OCI-LY7 (cell line): Measurements from ENCODE around the gene PEX14. TPM values are rescaled to one million over a fixed set of nuclear protein-coding genes. Genes with fewer than 3 reads are reported as not detected.

Experiments
- BruUV-seq: library from RNA; stranded (reverse); fragments of 400-500 nt; replicated peaks from 2 replicates; lab custom pipeline; 2021; lab: Mats Ljungman, UMichigan
- CTCF ChIA-PET: fragments of 300-600 bp; sonication (Branson Sonifier 250); formaldehyde crosslinking; loops from one replicate; lab custom pipeline; 2022; ENCODE audit warnings: antibody characterized with exemption; ENCODE audit not compliant: unreplicated experiment; lab: Charles Lee
- POLR2A ChIA-PET: fragments of 300-600 bp; sonication (Branson Sonifier 250); formaldehyde crosslinking; loops from one replicate; lab custom pipeline; 2022; ENCODE audit warnings: antibody characterized with exemption; lab: Charles Lee
- DNase-seq: peaks from one replicate; pipeline ENCODE4 v3.0.0-alpha.2; 2015; ENCODE audit warnings: low spot score
- H2AFZ ChIP-seq: fragments of 200-600 bp; sonication (generic), shearing (Covaris generic); 2 replicates; pipeline ENCODE4 v1.6.1; 2014; ENCODE audit warnings: mild to moderate bottlenecking, antibody characterized with exemption, low read length, moderate library complexity
- H3K27ac ChIP-seq: fragments of 200-600 bp; sonication (generic); 2 replicates; pipeline ENCODE4 v1.5.1; 2014; ENCODE audit warnings: mixed run types, low read depth, mild to moderate bottlenecking, moderate library complexity, low read length, inconsistent platforms; ENCODE audit not compliant: poor library complexity, severe bottlenecking
- H3K36me3 ChIP-seq: fragments of 200-600 bp; sonication (generic); 2 replicates; pipeline ENCODE4 v1.6.1; 2014; ENCODE audit warnings: mild to moderate bottlenecking, antibody characterized with exemption, low read length, moderate library complexity, mixed read lengths; ENCODE audit not compliant: insufficient read depth
- H3K4me1 ChIP-seq: fragments of 200-600 bp; sonication (generic); 2 replicates; pipeline ENCODE4 v1.5.1; 2014; ENCODE audit warnings: mild to moderate bottlenecking, low read length; ENCODE audit not compliant: insufficient read depth, poor library complexity, severe bottlenecking
- H3K4me2 ChIP-seq: fragments of 200-600 bp; sonication (generic); 2 replicates; pipeline ENCODE4 v1.6.1; 2014; ENCODE audit warnings: mild to moderate bottlenecking, low read length
- H3K4me3 ChIP-seq: fragments of 200-600 bp; sonication (generic); 2 replicates; pipeline ENCODE4 v1.5.1; 2014; ENCODE audit warnings: mild to moderate bottlenecking, low read depth, low read length; ENCODE audit not compliant: poor library complexity, severe bottlenecking
- H3K79me2 ChIP-seq: fragments of 200-600 bp; sonication (generic); 2 replicates; pipeline ENCODE4 v1.6.1; 2016; ENCODE audit warnings: low read depth, mild to moderate bottlenecking, low read length, moderate library complexity, mixed read lengths; ENCODE audit not compliant: insufficient read depth
- H3K9me2 ChIP-seq: fragments of 200-600 bp; sonication (generic); 2 replicates; pipeline ENCODE4 v1.6.1; 2016; ENCODE audit warnings: mild to moderate bottlenecking, low read length, mixed read lengths; ENCODE audit not compliant: insufficient read depth
- H3K9me3 ChIP-seq: fragments of 200-600 bp; sonication (generic); 2 replicates; pipeline ENCODE4 v1.6.1; 2014; ENCODE audit warnings: mild to moderate bottlenecking, mixed run types, low read length, mixed read lengths
- H4K20me1 ChIP-seq: fragments of 200-600 bp; sonication (generic); 2 replicates; pipeline ENCODE4 v1.6.1; 2014; ENCODE audit warnings: mild to moderate bottlenecking, antibody characterized with exemption, low read length, moderate library complexity, mixed read lengths; ENCODE audit not compliant: insufficient read depth
- CTCF ChIP-seq: fragments of 200-600 bp; sonication (generic); conservative IDR thresholded peaks from 2 replicates; pipeline ENCODE4 v1.5.1; 2014; ENCODE audit warnings: mild to moderate bottlenecking, antibody characterized with exemption, low read length, moderate library complexity, mixed read lengths
- EZH2phosphoT487 ChIP-seq: fragments of 200-600 bp; sonication (generic); IDR thresholded peaks from 2 replicates; pipeline ENCODE4 v1.6.1; 2018; ENCODE audit warnings: low read depth, borderline replicate concordance, mild to moderate bottlenecking, mixed run types, antibody characterized with exemption, low read length, moderate library complexity, mixed read lengths
- intact Hi-C: fragments of 100-400 bp; cut with micrococcal nuclease; formaldehyde crosslinking; loops from one replicate; pipeline ENCODE4 v1.10.0; 2022; ENCODE audit not compliant: unreplicated experiment
- total RNA-seq, 2 experiments: library from RNA; depleted of rRNA in 1 of 2; stranded (reverse); fragments of >200 nt in 1 of 2; shearing (Covaris generic) in 1 of 2; gene quantifications; 2 replicates each; pipeline ENCODE4 v1.2.3, GENCODE V29; 2014 to 2022

Gene PEX14
- total RNA-seq, 2 experiments from 2014 or later, result 14.6 to 24.3 TPM

- H3K9me2 ChIP-seq, result no peaks in the 10 kb centered on the region
- no TSS peak for BruUV-seq
- POLR2A ChIA-PET, result interaction anchor here (0.6 kb wide), 1 partner anchor 195 kb away, joined by 5 read pairs; no protein-coding TSS in a partner anchor
- H3K36me3 ChIP-seq, result no peaks in the 10 kb centered on the region
- no peak for TF ChIP-seq CTCF
- TF ChIP-seq EZH2phosphoT487, result no peak
- no peak overlapping the region for H3K4me3 ChIP-seq
- no peaks in the 10 kb centered on the region for H3K9me3 ChIP-seq
- no peaks in the 10 kb centered on the region; the same call in 1 of the 2 replicates for H4K20me1 ChIP-seq
- no peak overlapping the region for H2AFZ ChIP-seq
- no peaks in the 10 kb centered on the region for H3K79me2 ChIP-seq
- H3K4me1 ChIP-seq, result no peaks in the 10 kb centered on the region
- no peak for DNase-seq
- H3K27ac ChIP-seq, result no peak overlapping the region
- intact Hi-C loops, result no loop called here
- CTCF ChIA-PET, result no interaction called here
- H3K4me2 ChIP-seq, result no peak overlapping the region
Observed at GRCh38 chr1:10597492-10598388, 123.0 kb downstream of the PEX14 start.

GRCh38 chr1:10598389-10598702, 123.6 kb downstream of the PEX14 start:
- Histone ChIP-seq H3K79me2 (no peaks in the 10 kb centered on the region), H3K4me1 (no peaks in the 10 kb centered on the region), H3K4me3 (no peak overlapping the region), H3K9me3 (no peaks in the 10 kb centered on the region), H2AFZ (no peak overlapping the region), H3K4me2 (no peak overlapping the region), H3K9me2 (no peaks in the 10 kb centered on the region), H3K36me3 (no peaks in the 10 kb centered on the region), H4K20me1 (no peaks in the 10 kb centered on the region; the same call in 1 of the 2 replicates), H3K27ac (no peak overlapping the region)
- no peak for DNase-seq
- TF ChIP-seq EZH2phosphoT487, result no peak
- no peak for TF ChIP-seq CTCF
- BruUV-seq, result no TSS peak
- intact Hi-C loops, result no loop called here
- CTCF ChIA-PET, result no interaction called here
- POLR2A ChIA-PET, result interaction anchor here (0.6 kb wide), 1 partner anchor 194 kb away, joined by 5 read pairs; no protein-coding TSS in a partner anchor
